HCT116 (cell line): ENCODE measurements around the gene PPP2R5C. TPM values are rescaled to one million over a fixed set of nuclear protein-coding genes. Genes with fewer than 3 reads are reported as not detected.

ENCODE experiments used
- ATAC-seq: fragments of 200-7000 bp; cut with Tn5 transposase; 2 replicates; pipeline ENCODE4 v1.9.1; 2020; ENCODE audit warnings: mild to moderate bottlenecking, moderate library complexity
- BruUV-seq: library from RNA; stranded (reverse); fragments of 400-500 nt; replicated peaks from 2 replicates; lab custom pipeline; 2021; lab: Mats Ljungman, UMichigan
- CTCF ChIA-PET: fragments of 300-600 bp; sonication (Branson Sonifier 250); formaldehyde crosslinking; loops from one replicate; lab custom pipeline; 2021; ENCODE audit warnings: antibody characterized with exemption; lab: Charles Lee
- POLR2A ChIA-PET: fragments of 300-600, 350-600 bp; sonication (Branson Sonifier 250); formaldehyde crosslinking; loops from one replicate; lab custom pipeline; 2021; ENCODE audit warnings: antibody characterized with exemption; lab: Charles Lee
- RAD21 ChIA-PET, 2 experiments: fragments of 300-600 bp; sonication (Branson Sonifier 250); formaldehyde crosslinking; loops; one replicate each; lab custom pipeline; 2023; ENCODE audit warnings: low total read pairs in 2 of 2; ENCODE audit not compliant: uncharacterized antibody in 2 of 2, unreplicated experiment in 2 of 2, low non-redundant PET in 1 of 2; lab: Charles Lee
- DNase-seq: peaks from one replicate; pipeline ENCODE4 v3.0.0-alpha.2; 2010; ENCODE audit warnings: low read depth, low spot score
- H2AFZ ChIP-seq: fragments of 200-600 bp; shearing (Covaris generic), sonication (generic); 2 replicates; pipeline ENCODE4 v1.6.1; 2017; ENCODE audit warnings: low read depth, mixed run types, mixed read lengths, antibody characterized with exemption, low read length; ENCODE audit not compliant: poor library complexity, severe bottlenecking
- H3K27ac ChIP-seq: 2 replicates; pipeline ENCODE4 v1.5.1; 2012; ENCODE audit warnings: low read depth, low read length
- H3K27me3 ChIP-seq: fragments of 200-600 bp; sonication (generic); 2 replicates; pipeline ENCODE4 v1.6.1; 2016; ENCODE audit warnings: mixed run types, low read length, mixed read lengths; ENCODE audit not compliant: insufficient read depth
- H3K36me3 ChIP-seq, 2 experiments: fragments of 200-500 bp in 1 of 2; fragments of 200-600 bp in 1 of 2; sonication (Bioruptor generic) in 1 of 2; sonication (generic) in 1 of 2; 2 replicates each; pipeline versions ENCODE4 v1.5.1 to v1.6.1; 2014 to 2016; ENCODE audit warnings: low read length in 2 of 2, inconsistent platforms in 1 of 2, mixed read lengths in 1 of 2, mixed run types in 1 of 2; ENCODE audit not compliant: insufficient read depth in 2 of 2, control insufficient read depth in 1 of 2
- H3K4me1 ChIP-seq, 2 experiments: fragments of 200-600 bp in 1 of 2; sonication (generic) in 1 of 2; 2 replicates each; pipeline versions ENCODE4 v1.5.1 to v1.6.1; 2012 to 2017; ENCODE audit warnings: low read length in 2 of 2, inconsistent platforms in 1 of 2, mild to moderate bottlenecking in 1 of 2, mixed read lengths in 1 of 2, mixed run types in 1 of 2, moderate library complexity in 1 of 2; ENCODE audit not compliant: insufficient read depth in 2 of 2, control insufficient read depth in 1 of 2
- H3K4me2 ChIP-seq: fragments of 200-600 bp; sonication (generic); 2 replicates; pipeline ENCODE4 v1.6.1; 2017; ENCODE audit warnings: mixed run types, low read length, mixed read lengths
- H3K4me3 ChIP-seq, 2 experiments: fragments of 200-600 bp in 1 of 2; sonication (generic) in 1 of 2; replicated peaks in 1 of 2; 2 replicates each; pipeline ENCODE4 v1.5.1; 2011 to 2016; ENCODE audit warnings: low read length in 2 of 2, control low read depth in 1 of 2, low read depth in 1 of 2, mild to moderate bottlenecking in 1 of 2, mixed read lengths in 1 of 2, mixed run types in 1 of 2
- H3K79me2 ChIP-seq: fragments of 200-600 bp; sonication (generic); 2 replicates; pipeline ENCODE4 v1.6.1; 2017; ENCODE audit warnings: mild to moderate bottlenecking, mixed run types, low read length, moderate library complexity, mixed read lengths; ENCODE audit not compliant: insufficient read depth
- H3K9ac ChIP-seq: fragments of 200-600 bp; sonication (generic); 2 replicates; pipeline ENCODE4 v1.6.1; 2016; ENCODE audit warnings: low read length, mixed read lengths
- H3K9me2 ChIP-seq: fragments of 200-600 bp; sonication (generic), shearing (Covaris generic); 2 replicates; pipeline ENCODE4 v1.6.1; 2017; ENCODE audit warnings: mixed run types, mild to moderate bottlenecking, moderate library complexity; ENCODE audit not compliant: insufficient read depth
- H3K9me3 ChIP-seq, 2 experiments: fragments of 200-500 bp in 1 of 2; fragments of 200-600 bp in 1 of 2; sonication (Bioruptor generic) in 1 of 2; sonication (generic) in 1 of 2; 2 replicates each; pipeline ENCODE4 v1.6.1; 2014 to 2017; ENCODE audit warnings: low read length in 2 of 2, mixed read lengths in 2 of 2, inconsistent platforms in 1 of 2, low read depth in 1 of 2, mild to moderate bottlenecking in 1 of 2, mixed run types in 1 of 2, moderate library complexity in 1 of 2; ENCODE audit not compliant: control insufficient read depth in 1 of 2, insufficient read depth in 1 of 2
- H4K20me1 ChIP-seq: fragments of 200-600 bp; sonication (generic), shearing (Covaris generic); 2 replicates; pipeline ENCODE4 v1.6.1; 2017; ENCODE audit warnings: mixed run types, mild to moderate bottlenecking, moderate library complexity; ENCODE audit not compliant: insufficient read depth
- CEBPB ChIP-seq: IDR thresholded peaks from 2 replicates; pipeline ENCODE4 v1.6.1; 2012; ENCODE audit warnings: low read depth
- ELF1 ChIP-seq: IDR thresholded peaks from 2 replicates; pipeline ENCODE4 v1.6.1; 2012; ENCODE audit warnings: low read depth, borderline replicate concordance
- EZH2 ChIP-seq: fragments of 200-600 bp; sonication (generic); IDR thresholded peaks from 2 replicates; pipeline ENCODE4 v1.6.1; 2017; ENCODE audit warnings: antibody characterized with exemption, mixed run types
- FOSL1 ChIP-seq: IDR thresholded peaks from 2 replicates; pipeline ENCODE4 v1.6.1; 2012; ENCODE audit warnings: low read depth
- POLR2A ChIP-seq: IDR thresholded peaks from 2 replicates; pipeline ENCODE4 v1.7.0; 2011; ENCODE audit warnings: borderline replicate concordance; ENCODE audit not compliant: insufficient read depth, insufficient read length; ENCODE audit errors: extremely low read depth
- POLR2AphosphoS5 ChIP-seq: IDR thresholded peaks from 2 replicates; pipeline ENCODE4 v1.6.1; 2011; ENCODE audit warnings: mild to moderate bottlenecking, low read depth, low read length, moderate library complexity
- RAD21 ChIP-seq: IDR thresholded peaks from 2 replicates; pipeline ENCODE4 v1.6.1; 2012; ENCODE audit warnings: low read depth, mild to moderate bottlenecking
- SIN3A ChIP-seq: IDR thresholded peaks from 2 replicates; pipeline ENCODE4 v1.6.1; 2012; ENCODE audit warnings: low read depth
- SP1 ChIP-seq: IDR thresholded peaks from 2 replicates; pipeline ENCODE4 v1.6.1; 2012; ENCODE audit warnings: low read depth
- TCF7L2 ChIP-seq: IDR thresholded peaks from 2 replicates; pipeline ENCODE4 v1.7.0; 2011; ENCODE audit warnings: borderline replicate concordance, inconsistent platforms; ENCODE audit not compliant: insufficient read depth, insufficient read length; ENCODE audit errors: extremely low read depth
- YY1 ChIP-seq: IDR thresholded peaks from 2 replicates; pipeline ENCODE4 v1.6.1; 2011; ENCODE audit warnings: low read length, low read depth, moderate library complexity, mild to moderate bottlenecking; ENCODE audit not compliant: insufficient replicate concordance; ENCODE audit errors: extremely low read depth
- intact Hi-C: fragments of 100-400 bp; cut with micrococcal nuclease; formaldehyde crosslinking; loops from 2 replicates; pipeline ENCODE4 v1.10.0; 2022
- total RNA-seq: library from RNA; stranded (reverse); gene quantifications from one replicate; pipeline ENCODE4 v1.2.1, GENCODE V29; 2021; ENCODE audit not compliant: unreplicated experiment
- TF ChIP-seq, protein P1 (sequence below): IDR thresholded peaks from 2 replicates; pipeline ENCODE4 v1.6.1; 2012; ENCODE audit warnings: low read depth
- TF ChIP-seq, protein P2 (sequence below), 3 experiments: fragments of 200-600 bp in 1 of 3; sonication (generic) in 1 of 3; IDR thresholded peaks in 2 of 3; conservative IDR thresholded peaks in 1 of 3; 2 replicates each; pipeline ENCODE4 v1.5.1; 2012 to 2017; ENCODE audit warnings: low read depth in 2 of 3, low read length in 2 of 3, antibody characterized with exemption in 1 of 3, borderline replicate concordance in 1 of 3, control low read depth in 1 of 3, mild to moderate bottlenecking in 1 of 3, mixed read lengths in 1 of 3, mixed run types in 1 of 3, moderate library complexity in 1 of 3; ENCODE audit not compliant: insufficient read depth in 1 of 3
- TF ChIP-seq, protein P3 (sequence below): IDR thresholded peaks from 2 replicates; pipeline ENCODE4 v1.6.1; 2012

PPP2R5C gene
- total RNA-seq, 1 experiment from 2014 or later: 117 TPM

DNA sequence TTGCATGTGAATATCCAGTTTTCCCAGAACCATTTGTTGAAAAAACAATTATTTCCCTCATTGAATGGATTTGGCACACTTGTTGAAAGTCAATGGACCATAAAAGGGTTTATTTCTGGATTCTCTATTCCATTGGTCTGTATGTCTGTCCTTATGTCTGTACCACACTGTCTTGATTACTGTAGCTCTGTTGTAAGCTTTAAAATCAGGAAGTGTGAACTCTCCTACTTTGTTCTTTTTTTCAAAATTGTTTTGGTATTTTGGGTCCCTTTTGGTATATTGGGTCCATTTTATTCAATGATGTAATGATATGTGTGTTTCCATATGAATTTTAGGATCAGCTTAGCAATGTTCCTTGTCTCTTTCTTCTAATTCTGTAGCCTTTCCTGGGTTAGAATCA lies 64.8 kb downstream of the PPP2R5C start:
- H4K20me1 ChIP-seq: 0 out of 2 replicates have a peak, but pooled peaks cover 8% of the 10 kb centered on the region
- no peak for ATAC-seq
- POLR2A ChIA-PET: interaction anchor here (1.1 kb wide), 1 partner anchor 17 kb away, joined by 4 read pairs; no protein-coding TSS in a partner anchor
- RAD21 ChIA-PET: no interaction called here
- no peak overlapping the region for H2AFZ ChIP-seq
- H3K9ac ChIP-seq: no peak overlapping the region
- intact Hi-C loops: no loop called here
- BruUV-seq: no TSS peak
- no peaks in the 10 kb centered on the region for H3K9me3 ChIP-seq
- no peak overlapping the region for H3K27ac ChIP-seq
- H3K79me2 ChIP-seq: peaks cover 94% of the 10 kb centered on the region
- H3K4me2 ChIP-seq: no peak overlapping the region
- H3K4me3 ChIP-seq: no peak overlapping the region
- H3K9me2 ChIP-seq: no peaks in the 10 kb centered on the region
- H3K27me3 ChIP-seq: no peaks in the 10 kb centered on the region
- H3K4me1 ChIP-seq: no peaks in the 10 kb centered on the region
- TF ChIP-seq SIN3A (no peak), ELF1 (no peak)
- TF ChIP-seq, all 23 proteins: peak for 0
- CTCF ChIA-PET: no interaction called here
- H3K36me3 ChIP-seq: no peaks in the 10 kb centered on the region
- no peak for DNase-seq

DNA sequence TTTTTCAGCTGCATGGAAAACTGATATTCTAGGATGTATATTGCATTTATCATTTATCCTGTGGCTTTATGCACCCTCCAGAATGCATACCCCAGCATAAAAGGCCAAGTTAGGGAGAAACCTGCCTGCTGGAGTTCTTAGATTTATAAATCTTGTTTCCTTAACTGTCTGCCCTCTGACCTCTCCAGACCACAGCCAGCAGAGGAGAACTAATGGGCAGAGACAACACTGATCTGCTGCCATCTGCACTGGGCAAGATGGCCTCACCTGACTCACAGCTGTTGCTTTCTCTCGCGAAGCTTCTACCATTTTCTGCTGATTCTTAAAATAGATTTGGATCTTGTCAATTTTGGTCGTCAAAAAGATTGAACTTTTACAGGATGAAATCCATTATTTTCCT lies 65.8 kb downstream of the PPP2R5C start:
- H3K4me2 ChIP-seq: no peak overlapping the region
- H3K4me3 ChIP-seq: no peak overlapping the region
- no peak for DNase-seq
- no TSS peak for BruUV-seq
- H3K9ac ChIP-seq: no peak overlapping the region
- H3K27me3 ChIP-seq: no peaks in the 10 kb centered on the region
- ChIA-PET CTCF (no interaction called here), POLR2A (no interaction called here), RAD21 (no interaction called here)
- no peaks in the 10 kb centered on the region for H3K4me1 ChIP-seq
- 0 out of 2 replicates have a peak, but pooled peaks cover 12% of the 10 kb centered on the region for H4K20me1 ChIP-seq
- no peaks in the 10 kb centered on the region for H3K9me2 ChIP-seq
- H2AFZ ChIP-seq: no peak overlapping the region
- H3K9me3 ChIP-seq: no peaks in the 10 kb centered on the region
- H3K79me2 ChIP-seq: peaks cover 93% of the 10 kb centered on the region
- no peak for ATAC-seq
- TF ChIP-seq FOSL1 (no peak), CEBPB (no peak), ELF1 (no peak), TCF7L2 (no peak), EZH2 (no peak), POLR2AphosphoS5 (no peak), RAD21 (no peak), POLR2A (no peak), SP1 (no peak), YY1 (no peak)
- TF ChIP-seq, protein P1, sequence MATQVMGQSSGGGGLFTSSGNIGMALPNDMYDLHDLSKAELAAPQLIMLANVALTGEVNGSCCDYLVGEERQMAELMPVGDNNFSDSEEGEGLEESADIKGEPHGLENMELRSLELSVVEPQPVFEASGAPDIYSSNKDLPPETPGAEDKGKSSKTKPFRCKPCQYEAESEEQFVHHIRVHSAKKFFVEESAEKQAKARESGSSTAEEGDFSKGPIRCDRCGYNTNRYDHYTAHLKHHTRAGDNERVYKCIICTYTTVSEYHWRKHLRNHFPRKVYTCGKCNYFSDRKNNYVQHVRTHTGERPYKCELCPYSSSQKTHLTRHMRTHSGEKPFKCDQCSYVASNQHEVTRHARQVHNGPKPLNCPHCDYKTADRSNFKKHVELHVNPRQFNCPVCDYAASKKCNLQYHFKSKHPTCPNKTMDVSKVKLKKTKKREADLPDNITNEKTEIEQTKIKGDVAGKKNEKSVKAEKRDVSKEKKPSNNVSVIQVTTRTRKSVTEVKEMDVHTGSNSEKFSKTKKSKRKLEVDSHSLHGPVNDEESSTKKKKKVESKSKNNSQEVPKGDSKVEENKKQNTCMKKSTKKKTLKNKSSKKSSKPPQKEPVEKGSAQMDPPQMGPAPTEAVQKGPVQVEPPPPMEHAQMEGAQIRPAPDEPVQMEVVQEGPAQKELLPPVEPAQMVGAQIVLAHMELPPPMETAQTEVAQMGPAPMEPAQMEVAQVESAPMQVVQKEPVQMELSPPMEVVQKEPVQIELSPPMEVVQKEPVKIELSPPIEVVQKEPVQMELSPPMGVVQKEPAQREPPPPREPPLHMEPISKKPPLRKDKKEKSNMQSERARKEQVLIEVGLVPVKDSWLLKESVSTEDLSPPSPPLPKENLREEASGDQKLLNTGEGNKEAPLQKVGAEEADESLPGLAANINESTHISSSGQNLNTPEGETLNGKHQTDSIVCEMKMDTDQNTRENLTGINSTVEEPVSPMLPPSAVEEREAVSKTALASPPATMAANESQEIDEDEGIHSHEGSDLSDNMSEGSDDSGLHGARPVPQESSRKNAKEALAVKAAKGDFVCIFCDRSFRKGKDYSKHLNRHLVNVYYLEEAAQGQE: no peak
- TF ChIP-seq, protein P2, sequence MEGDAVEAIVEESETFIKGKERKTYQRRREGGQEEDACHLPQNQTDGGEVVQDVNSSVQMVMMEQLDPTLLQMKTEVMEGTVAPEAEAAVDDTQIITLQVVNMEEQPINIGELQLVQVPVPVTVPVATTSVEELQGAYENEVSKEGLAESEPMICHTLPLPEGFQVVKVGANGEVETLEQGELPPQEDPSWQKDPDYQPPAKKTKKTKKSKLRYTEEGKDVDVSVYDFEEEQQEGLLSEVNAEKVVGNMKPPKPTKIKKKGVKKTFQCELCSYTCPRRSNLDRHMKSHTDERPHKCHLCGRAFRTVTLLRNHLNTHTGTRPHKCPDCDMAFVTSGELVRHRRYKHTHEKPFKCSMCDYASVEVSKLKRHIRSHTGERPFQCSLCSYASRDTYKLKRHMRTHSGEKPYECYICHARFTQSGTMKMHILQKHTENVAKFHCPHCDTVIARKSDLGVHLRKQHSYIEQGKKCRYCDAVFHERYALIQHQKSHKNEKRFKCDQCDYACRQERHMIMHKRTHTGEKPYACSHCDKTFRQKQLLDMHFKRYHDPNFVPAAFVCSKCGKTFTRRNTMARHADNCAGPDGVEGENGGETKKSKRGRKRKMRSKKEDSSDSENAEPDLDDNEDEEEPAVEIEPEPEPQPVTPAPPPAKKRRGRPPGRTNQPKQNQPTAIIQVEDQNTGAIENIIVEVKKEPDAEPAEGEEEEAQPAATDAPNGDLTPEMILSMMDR (IDR thresholded peaks at IDR 0.05 in 2 of 3, conservative IDR thresholded peaks at IDR 0.05 in 1 of 3; ENCODE audit: borderline replicate concordance in 1 of 3, insufficient read depth in 1 of 3, low read depth in 2 of 3, low read length in 2 of 3): no peak
- TF ChIP-seq, protein P3, sequence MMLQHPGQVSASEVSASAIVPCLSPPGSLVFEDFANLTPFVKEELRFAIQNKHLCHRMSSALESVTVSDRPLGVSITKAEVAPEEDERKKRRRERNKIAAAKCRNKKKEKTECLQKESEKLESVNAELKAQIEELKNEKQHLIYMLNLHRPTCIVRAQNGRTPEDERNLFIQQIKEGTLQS: no peak
- TF ChIP-seq, all 23 proteins: peak for 0
- intact Hi-C loops: no loop called here
- Histone ChIP-seq H3K27ac (no peak overlapping the region), H3K36me3 (no peaks in the 10 kb centered on the region)
